Astrocyte (in vitro differentiated cells and primary cell): ENCODE measurements around the gene SAP30BP.

Experiments used
- CTCF ChIP-seq: IDR thresholded peaks from 2 replicates; pipeline ENCODE4 v1.5.1; 2011; ENCODE audit warnings: low read depth, mild to moderate bottlenecking, inconsistent platforms, low read length, moderate library complexity; ENCODE audit not compliant: insufficient read depth
- EZH2 ChIP-seq: IDR thresholded peaks from 2 replicates; pipeline ENCODE4 v1.6.1; 2012; ENCODE audit warnings: mild to moderate bottlenecking, low read length, inconsistent platforms; ENCODE audit not compliant: insufficient read depth

- TF ChIP-seq CTCF (no peak), EZH2 (no peak)
Observed at GRCh38 chr17:75739801-75740200, 72.7 kb downstream of the SAP30BP start.
